Mesenchymal stem cell (in vitro differentiated cells and primary cell): ENCODE results near the gene ADAM8.
A peak's percentile ranks its signal among the peaks of the same experiment; 100 is the strongest.

Experiments used
- DNase-seq: peaks from one replicate; pipeline ENCODE4 v3.0.0-alpha.2; 2013
- H2AFZ ChIP-seq: one replicate; pipeline ENCODE4 v1.6.1; 2013; ENCODE audit warnings: low read depth, mild to moderate bottlenecking, control low read depth, inconsistent platforms, low read length, moderate library complexity
- H2AK5ac ChIP-seq: 2 replicates; pipeline ENCODE4 v1.6.1; 2013; ENCODE audit warnings: low read length, moderate library complexity, mild to moderate bottlenecking, inconsistent platforms; ENCODE audit not compliant: severe bottlenecking
- H2BK120ac ChIP-seq: one replicate; pipeline ENCODE4 v1.6.1; 2013; ENCODE audit warnings: low read depth, mild to moderate bottlenecking, inconsistent platforms, low read length, moderate library complexity
- H2BK12ac ChIP-seq, 2 experiments: one replicate each; pipeline ENCODE4 v1.6.1; 2013; ENCODE audit warnings: inconsistent platforms in 2 of 2, low read length in 2 of 2, mild to moderate bottlenecking in 2 of 2, moderate library complexity in 2 of 2, control low read depth in 1 of 2
- H2BK15ac ChIP-seq: one replicate; pipeline ENCODE4 v1.6.1; 2013; ENCODE audit warnings: mild to moderate bottlenecking, low read depth, inconsistent platforms; ENCODE audit not compliant: poor library complexity, severe bottlenecking
- H2BK5ac ChIP-seq: 2 replicates; pipeline ENCODE4 v1.6.1; 2013; ENCODE audit warnings: low read depth, mild to moderate bottlenecking, low read length, control low read depth, inconsistent platforms; ENCODE audit not compliant: poor library complexity, severe bottlenecking
- H3K14ac ChIP-seq, 2 experiments: one replicate each; pipeline ENCODE4 v1.6.1; 2013; ENCODE audit warnings: inconsistent platforms in 2 of 2, low read length in 2 of 2, control low read depth in 1 of 2, mild to moderate bottlenecking in 1 of 2, moderate library complexity in 1 of 2
- H3K18ac ChIP-seq, 2 experiments: one replicate each; pipeline ENCODE4 v1.6.1; 2013; ENCODE audit warnings: inconsistent platforms in 2 of 2, low read length in 2 of 2, control low read depth in 1 of 2, low read depth in 1 of 2, mild to moderate bottlenecking in 1 of 2
- H3K23ac ChIP-seq, 2 experiments: one replicate each; pipeline ENCODE4 v1.6.1; 2013; ENCODE audit warnings: inconsistent platforms in 2 of 2, low read length in 2 of 2, mild to moderate bottlenecking in 2 of 2, moderate library complexity in 2 of 2, control low read depth in 1 of 2
- H3K27ac ChIP-seq: 2 replicates; pipeline ENCODE4 v1.5.1; 2013; ENCODE audit warnings: mild to moderate bottlenecking, moderate library complexity, low read length, control low read depth, inconsistent platforms; ENCODE audit not compliant: poor library complexity, severe bottlenecking
- H3K27me3 ChIP-seq, 2 experiments: 2 replicates each; pipeline versions ENCODE4 v1.6.1 to v1.7.0; 2013; ENCODE audit warnings: low read length in 2 of 2, mild to moderate bottlenecking in 2 of 2, moderate library complexity in 2 of 2, control low read depth in 1 of 2, inconsistent platforms in 1 of 2; ENCODE audit not compliant: control insufficient read depth in 1 of 2, insufficient read depth in 1 of 2
- H3K36me3 ChIP-seq, 2 experiments: 2 replicates each; pipeline versions ENCODE4 v1.6.1 to v1.7.0; 2013; ENCODE audit warnings: low read length in 2 of 2, control low read depth in 1 of 2, inconsistent platforms in 1 of 2, low read depth in 1 of 2, mild to moderate bottlenecking in 1 of 2; ENCODE audit not compliant: insufficient read depth in 2 of 2, control insufficient read depth in 1 of 2
- H3K4ac ChIP-seq, 2 experiments: one replicate each; pipeline ENCODE4 v1.6.1; 2013; ENCODE audit warnings: inconsistent platforms in 2 of 2, low read length in 2 of 2, mild to moderate bottlenecking in 2 of 2, moderate library complexity in 2 of 2, control low read depth in 1 of 2, low read depth in 1 of 2
- H3K4me1 ChIP-seq: 2 replicates; pipeline ENCODE4 v1.6.1; 2013; ENCODE audit warnings: low read depth, low read length, control low read depth; ENCODE audit not compliant: control insufficient read depth, insufficient read depth
- H3K4me2 ChIP-seq: 2 replicates; pipeline ENCODE4 v1.6.1; 2013; ENCODE audit warnings: low read length, mild to moderate bottlenecking, inconsistent platforms; ENCODE audit not compliant: poor library complexity, severe bottlenecking
- H3K4me3 ChIP-seq, 2 experiments: 2 replicates each; pipeline versions ENCODE4 v1.5.1 to v1.7.0; 2013; ENCODE audit warnings: low read length in 2 of 2, mild to moderate bottlenecking in 2 of 2, control low read depth in 1 of 2, low read depth in 1 of 2; ENCODE audit not compliant: insufficient read depth in 1 of 2
- H3K79me1 ChIP-seq: replicated peaks from 2 replicates; pipeline ENCODE4 v1.6.1; 2013; ENCODE audit warnings: mild to moderate bottlenecking, control low read depth, low read length, inconsistent platforms; ENCODE audit not compliant: poor library complexity, severe bottlenecking
- H3K9ac ChIP-seq: 2 replicates; pipeline ENCODE4 v1.7.0; 2013; ENCODE audit warnings: mild to moderate bottlenecking, low read length, moderate library complexity
- H3K9me3 ChIP-seq: 2 replicates; pipeline ENCODE4 v1.7.0; 2013; ENCODE audit warnings: mild to moderate bottlenecking, low read length; ENCODE audit not compliant: control insufficient read depth
- H4K8ac ChIP-seq: one replicate; pipeline ENCODE4 v1.6.1; 2013; ENCODE audit warnings: inconsistent platforms, mild to moderate bottlenecking, low read length, moderate library complexity
- H4K91ac ChIP-seq: one replicate; pipeline ENCODE4 v1.6.1; 2013; ENCODE audit warnings: mild to moderate bottlenecking, low read length, inconsistent platforms
- WGBS: methylation state at CpG from one replicate; pipeline ENCODE4 v1.1.7; 2013; ENCODE audit warnings: mixed read lengths; 5-methylcytosine and 5-hydroxymethylcytosine counted together

The ADAM8 gene

GRCh38 chr10:133242611-133243356 is 33.9 kb downstream of the ADAM8 start:
- Histone ChIP-seq H2BK120ac (no peak overlapping the region), H2BK12ac (no peak overlapping the region), H4K91ac (no peak overlapping the region), H3K23ac (no peak overlapping the region), H3K9ac (no peak overlapping the region), H3K4me1 (peaks cover 8% of the 10 kb centered on the region), H3K79me1 (no peaks in the 10 kb centered on the region), H3K4me3 (no peak overlapping the region), H3K4ac (no peak overlapping the region), H2AFZ (no peak overlapping the region), H3K27ac (no peak overlapping the region), H2AK5ac (no peak overlapping the region), H2BK15ac (no peak overlapping the region), H2BK5ac (no peak overlapping the region), H3K18ac (peak overlapping the region in 1 of 2 experiments; percentile 38), H3K36me3 (no peaks in the 10 kb centered on the region), H4K8ac (no peak overlapping the region), H3K9me3 (no peaks in the 10 kb centered on the region), H3K4me2 (no peak overlapping the region), H3K14ac (peak overlapping the region in 1 of 2 experiments; percentile 88), H3K27me3 (peaks cover 44 to 80% of the 10 kb centered on the region in 2 experiments)
- no peak for DNase-seq
- 81% methylated on average over 26 of the region's 27 CpGs for WGBS

- Histone ChIP-seq H2AFZ (no peak overlapping the region), H3K36me3 (no peaks in the 10 kb centered on the region), H2BK12ac (no peak overlapping the region), H3K4ac (no peak overlapping the region), H3K4me1 (peaks cover 19% of the 10 kb centered on the region), H3K4me3 (no peak overlapping the region), H4K91ac (no peak overlapping the region), H2BK15ac (no peak overlapping the region), H3K27ac (no peak overlapping the region), H4K8ac (no peak overlapping the region), H3K18ac (no peak overlapping the region), H3K14ac (no peak overlapping the region), H2BK5ac (no peak overlapping the region), H2BK120ac (no peak overlapping the region), H3K9me3 (no peaks in the 10 kb centered on the region), H3K27me3 (peaks cover 51 to 82% of the 10 kb centered on the region in 2 experiments), H3K79me1 (no peaks in the 10 kb centered on the region), H3K4me2 (no peak overlapping the region), H3K23ac (no peak overlapping the region), H3K9ac (no peak overlapping the region), H2AK5ac (no peak overlapping the region)
- no peak for DNase-seq
- WGBS: 83% methylated on average over 25 of the region's 25 CpGs
Observed at GRCh38 chr10:133241501-133242205, 35.0 kb downstream of the ADAM8 start.

- Histone ChIP-seq H3K36me3 (no peaks in the 10 kb centered on the region), H3K79me1 (no peaks in the 10 kb centered on the region), H3K4me1 (peaks cover 28% of the 10 kb centered on the region), H3K27ac (no peak overlapping the region), H3K27me3 (peaks cover 61 to 79% of the 10 kb centered on the region in 2 experiments), H3K9me3 (no peaks in the 10 kb centered on the region), H3K4ac (no peak overlapping the region), H2BK12ac (no peak overlapping the region), H3K9ac (no peak overlapping the region), H3K14ac (no peak overlapping the region), H3K4me3 (no peak overlapping the region), H2AFZ (no peak overlapping the region), H2BK5ac (no peak overlapping the region), H2BK120ac (no peak overlapping the region), H3K23ac (no peak overlapping the region), H4K91ac (no peak overlapping the region), H3K18ac (no peak overlapping the region), H2AK5ac (no peak overlapping the region), H2BK15ac (no peak overlapping the region), H4K8ac (no peak overlapping the region), H3K4me2 (no peak overlapping the region)
- no peak for DNase-seq
- WGBS: 83% methylated on average over 15 of the region's 15 CpGs
Observed at GRCh38 chr10:133239990-133240389, 36.7 kb downstream of the ADAM8 start.

- Histone ChIP-seq H3K23ac (no peak overlapping the region), H3K4me3 (no peak overlapping the region), H3K4me1 (peaks cover 28% of the 10 kb centered on the region), H2BK120ac (no peak overlapping the region), H3K36me3 (no peaks in the 10 kb centered on the region), H2BK12ac (no peak overlapping the region), H2AK5ac (no peak overlapping the region), H3K14ac (no peak overlapping the region), H3K9ac (no peak overlapping the region), H3K18ac (no peak overlapping the region), H3K27ac (no peak overlapping the region), H3K27me3 (peaks cover 67 to 75% of the 10 kb centered on the region in 2 experiments), H3K79me1 (no peaks in the 10 kb centered on the region), H2BK15ac (no peak overlapping the region), H4K91ac (no peak overlapping the region), H2AFZ (no peak overlapping the region), H3K4me2 (no peak overlapping the region), H3K9me3 (no peaks in the 10 kb centered on the region), H4K8ac (no peak overlapping the region), H3K4ac (no peak overlapping the region), H2BK5ac (no peak overlapping the region)
- 11% methylated on average over 14 of the region's 15 CpGs for WGBS
- DNase-seq: no peak
Observed at GRCh38 chr10:133238466-133238804, 38.2 kb downstream of the ADAM8 start.
